Osteocyte (in vitro differentiated cells): ENCODE measurements around the gene ESRRA. TPM values are rescaled to one million over a fixed set of nuclear protein-coding genes. Genes with fewer than 3 reads are reported as not detected.

Experiments used
- DNase-seq: peaks from one replicate; pipeline ENCODE4 v3.0.0; 2021; ENCODE audit warnings: mixed read lengths; ENCODE audit not compliant: unreplicated experiment; ENCODE audit errors: extremely low spot score
- H3K27ac Mint-ChIP-seq: one replicate; pipeline ENCODE4 v1.8.0; 2021; ENCODE audit warnings: mild to moderate bottlenecking, mixed read lengths; ENCODE audit not compliant: unreplicated experiment
- H3K27me3 Mint-ChIP-seq: one replicate; pipeline ENCODE4 v1.8.0; 2021; ENCODE audit warnings: mixed read lengths; ENCODE audit not compliant: unreplicated experiment
- H3K36me3 Mint-ChIP-seq: one replicate; pipeline ENCODE4 v1.8.0; 2021; ENCODE audit warnings: mixed read lengths; ENCODE audit not compliant: unreplicated experiment
- H3K4me1 Mint-ChIP-seq: one replicate; pipeline ENCODE4 v1.8.0; 2021; ENCODE audit warnings: mixed read lengths; ENCODE audit not compliant: unreplicated experiment
- H3K4me3 Mint-ChIP-seq: one replicate; pipeline ENCODE4 v1.8.0; 2021; ENCODE audit warnings: mild to moderate bottlenecking, moderate library complexity, mixed read lengths; ENCODE audit not compliant: unreplicated experiment
- H3K9me3 Mint-ChIP-seq: one replicate; pipeline ENCODE4 v1.8.0; 2021; ENCODE audit warnings: mixed read lengths; ENCODE audit not compliant: unreplicated experiment
- CTCF ChIP-seq: fragments of 200-600 bp; sonication (generic); IDR thresholded peaks from 2 replicates; pipeline ENCODE4 v1.5.0; 2021; ENCODE audit warnings: antibody characterized with exemption, mild to moderate bottlenecking, moderate library complexity
- total RNA-seq: library from RNA; stranded (reverse); gene quantifications from 2 replicates; pipeline ENCODE4 v1.2.1, GENCODE V29; 2021

Gene ESRRA
- total RNA-seq, 1 donor from 2014 or later, result 37.4 TPM

GRCh38 chr11:64348383-64349024 is 43.2 kb downstream of the ESRRA start:
- H3K36me3 Mint-ChIP-seq, result no peaks in the 10 kb centered on the region
- no peak overlapping the region for H3K27ac Mint-ChIP-seq
- no peaks in the 10 kb centered on the region for H3K9me3 Mint-ChIP-seq
- DNase-seq, result no peak
- no peaks in the 10 kb centered on the region for H3K4me1 Mint-ChIP-seq
- no peak for TF ChIP-seq CTCF
- H3K4me3 Mint-ChIP-seq, result no peak overlapping the region
- no peaks in the 10 kb centered on the region for H3K27me3 Mint-ChIP-seq

GRCh38 chr11:64349025-64349387 is 43.7 kb downstream of the ESRRA start:
- no peak for DNase-seq
- H3K9me3 Mint-ChIP-seq, result no peaks in the 10 kb centered on the region
- no peak overlapping the region for H3K27ac Mint-ChIP-seq
- H3K4me1 Mint-ChIP-seq, result no peaks in the 10 kb centered on the region
- no peak for TF ChIP-seq CTCF
- H3K4me3 Mint-ChIP-seq, result no peak overlapping the region
- H3K36me3 Mint-ChIP-seq, result no peaks in the 10 kb centered on the region
- H3K27me3 Mint-ChIP-seq, result no peaks in the 10 kb centered on the region

GRCh38 chr11:64349404-64349803 is 44.1 kb downstream of the ESRRA start:
- Mint-ChIP-seq H3K27ac (no peak overlapping the region), H3K9me3 (no peaks in the 10 kb centered on the region), H3K4me1 (no peaks in the 10 kb centered on the region), H3K4me3 (no peak overlapping the region), H3K36me3 (no peaks in the 10 kb centered on the region), H3K27me3 (no peaks in the 10 kb centered on the region)
- DNase-seq, result no peak
- no peak for TF ChIP-seq CTCF

- TF ChIP-seq CTCF, result no peak
- Mint-ChIP-seq H3K9me3 (no peaks in the 10 kb centered on the region), H3K4me1 (peaks cover 9% of the 10 kb centered on the region), H3K4me3 (no peak overlapping the region), H3K27ac (no peak overlapping the region), H3K36me3 (no peaks in the 10 kb centered on the region), H3K27me3 (no peaks in the 10 kb centered on the region)
- DNase-seq, result no peak
These were observed 45.9 kb downstream of the ESRRA start for GRCh38 chr11:64351136-64351631.

- peaks cover 9% of the 10 kb centered on the region for H3K4me1 Mint-ChIP-seq
- no peak overlapping the region for H3K4me3 Mint-ChIP-seq
- no peak overlapping the region for H3K27ac Mint-ChIP-seq
- no peaks in the 10 kb centered on the region for H3K9me3 Mint-ChIP-seq
- no peak for TF ChIP-seq CTCF
- no peak for DNase-seq
- no peaks in the 10 kb centered on the region for H3K27me3 Mint-ChIP-seq
- H3K36me3 Mint-ChIP-seq, result no peaks in the 10 kb centered on the region
These were observed 47.0 kb downstream of the ESRRA start for GRCh38 chr11:64352099-64352994.
